ENCODE data around the gene CCDC27.
"Not testable (repeated sequence)": the region's sequence is repeated elsewhere in the genome, so short reads cannot be mapped to it uniquely, and the experiment has no call there.

Gene CCDC27

DNA sequence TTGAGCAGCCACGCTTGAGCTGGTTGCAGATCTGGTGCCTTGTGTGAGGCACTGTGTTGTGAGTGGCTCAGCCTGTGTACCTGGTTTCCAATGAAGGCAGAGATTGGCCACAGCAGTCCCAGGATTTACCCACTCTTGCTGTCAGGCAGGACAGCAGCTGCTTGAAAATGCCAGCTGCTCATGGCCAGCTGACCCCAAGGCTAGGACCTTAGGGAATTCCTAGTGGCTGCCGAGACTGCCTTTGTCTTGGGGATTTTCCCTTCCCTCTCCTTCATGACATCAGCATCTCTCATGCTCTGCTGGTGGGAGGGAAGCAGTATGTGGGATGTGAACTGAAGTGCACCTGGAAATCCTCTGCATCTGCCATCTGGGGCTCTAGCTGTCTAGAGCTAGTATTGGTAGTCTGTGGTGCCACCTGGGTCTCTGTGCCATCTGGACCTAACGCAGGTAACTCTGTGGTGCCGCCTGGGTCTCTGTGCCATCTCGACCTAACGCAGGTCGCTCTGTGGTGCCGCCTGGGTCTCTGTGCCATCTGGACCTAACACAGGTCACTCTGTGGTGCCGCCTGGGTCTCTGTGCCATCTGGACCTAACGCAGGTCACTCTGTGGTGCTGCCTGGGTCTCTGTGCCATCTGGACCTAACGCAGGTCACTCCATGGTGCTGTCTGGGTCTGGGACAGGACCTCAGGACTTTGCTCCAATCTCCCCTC lies 47.9 kb downstream of the CCDC27 start:
- no peak for DNase-seq

- DNase-seq: not testable (repeated sequence)
Observed at GRCh38 chr1:3800795-3801194, 48.5 kb downstream of the CCDC27 start.

DNA sequence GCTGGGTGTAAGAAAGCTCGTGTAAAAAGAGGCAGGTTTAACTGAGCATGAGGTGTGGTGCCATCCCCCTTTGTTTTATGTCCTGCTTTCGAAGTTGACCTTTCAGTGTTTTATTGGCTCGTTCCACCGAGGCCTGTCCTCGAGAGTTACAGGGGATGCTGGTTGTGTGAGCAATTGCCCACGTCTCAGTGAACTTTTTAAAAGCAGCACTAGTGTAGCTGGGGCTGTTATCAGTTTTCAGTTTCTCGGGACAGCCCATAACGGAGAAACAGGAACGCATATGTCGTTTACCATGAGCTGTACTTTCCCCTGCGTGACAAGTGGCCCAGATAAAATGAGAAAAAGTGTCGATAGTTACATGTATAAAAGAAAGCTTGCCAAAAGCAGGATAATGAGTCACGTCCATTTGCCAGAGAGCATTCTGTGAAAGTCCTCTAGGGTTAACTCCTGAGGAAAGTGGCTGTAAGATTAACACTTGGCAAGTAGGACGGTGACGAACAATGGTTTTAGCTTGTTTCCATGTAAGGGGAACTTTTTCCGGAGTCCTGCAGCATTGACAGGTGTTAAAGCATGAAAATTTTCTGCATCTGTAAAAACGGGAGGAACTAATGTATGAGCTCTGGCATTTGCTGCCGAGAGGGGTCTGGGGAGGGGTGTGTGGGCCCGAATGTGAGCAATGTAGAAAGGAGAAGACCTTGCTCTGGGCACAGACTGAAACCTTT lies 51.8 kb downstream of the CCDC27 start:
- no peak for DNase-seq

- not testable (repeated sequence) for DNase-seq
Observed at GRCh38 chr1:3804627-3804944, 52.3 kb downstream of the CCDC27 start.

DNA sequence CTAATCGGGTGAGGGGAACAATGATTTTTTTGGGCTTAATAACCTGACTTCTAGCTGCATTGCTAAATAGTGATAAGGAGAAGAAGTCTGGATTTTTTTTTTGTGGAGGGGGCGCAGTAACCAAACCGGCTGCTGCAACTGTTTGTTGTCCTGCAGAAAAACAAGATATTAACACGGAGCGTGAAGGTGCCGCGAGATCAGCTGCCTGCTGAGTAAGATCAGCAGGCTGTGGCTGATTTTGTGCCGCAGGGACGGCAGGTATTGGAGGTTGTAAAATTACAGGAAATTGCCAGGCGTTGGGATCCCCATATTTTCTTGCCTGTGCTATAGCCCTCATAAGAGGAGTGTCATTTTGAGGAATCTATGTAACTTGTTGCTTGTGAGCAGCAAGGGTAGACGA lies 52.8 kb downstream of the CCDC27 start:
- DNase-seq: no peak

- DNase-seq: no peak
Observed at GRCh38 chr1:3807769-3808168, 55.5 kb downstream of the CCDC27 start.

GRCh38 chr1:3809680-3810079 lies 57.4 kb downstream of the CCDC27 start:
- no peak for DNase-seq

DNA sequence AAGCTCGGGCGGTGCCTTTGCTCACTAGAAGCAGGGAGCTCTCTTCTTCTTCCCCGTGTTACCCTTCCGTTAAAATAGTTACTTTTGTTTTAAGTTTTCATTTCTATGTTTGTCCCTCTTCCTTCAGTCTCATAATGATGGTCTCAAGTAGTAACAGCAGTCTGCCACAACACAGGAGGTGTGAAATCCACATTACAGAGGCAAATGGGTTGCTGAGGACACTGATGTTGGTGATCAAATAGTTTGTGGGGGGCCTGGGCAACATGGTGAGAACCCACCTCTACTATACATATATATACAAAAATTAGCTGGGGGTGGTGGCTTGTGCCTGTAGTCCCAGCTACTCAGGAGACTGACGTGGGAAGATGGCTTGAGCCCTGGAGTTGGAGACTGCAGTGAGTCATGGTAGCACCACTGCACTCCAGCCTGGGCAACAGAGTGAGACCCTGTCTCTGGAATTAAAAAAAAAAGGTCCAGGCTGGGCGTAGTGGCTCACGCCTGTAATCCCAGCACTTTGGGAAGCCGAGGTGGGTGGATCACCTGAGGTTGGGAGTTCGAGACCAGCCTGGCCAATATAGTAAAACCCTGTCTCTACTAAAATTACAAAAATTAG lies 58.0 kb downstream of the CCDC27 start:
- not testable (repeated sequence) for DNase-seq

- no peak for DNase-seq
Observed at GRCh38 chr1:3811595-3811911, 59.3 kb downstream of the CCDC27 start.

DNA sequence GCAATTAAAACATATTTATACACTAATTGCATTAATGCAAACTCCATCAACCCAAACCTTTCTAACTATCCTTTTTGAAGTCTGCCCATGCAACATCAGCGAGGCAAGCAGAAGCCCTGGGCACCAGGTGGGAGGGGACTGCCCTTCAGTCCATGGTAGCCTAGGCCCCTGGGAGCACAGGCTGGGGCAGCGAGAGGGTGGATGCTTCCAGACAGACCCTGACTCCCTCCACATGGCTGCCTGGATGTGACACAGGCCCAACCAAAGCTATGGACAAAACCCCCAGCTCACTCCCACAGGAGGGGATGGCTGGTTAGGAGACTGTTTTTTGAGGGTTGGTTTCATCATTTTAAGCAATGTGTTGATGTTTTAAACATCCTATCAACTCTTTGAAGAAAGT lies 61.8 kb downstream of the CCDC27 start:
- no peak for DNase-seq

GRCh38 chr1:3814771-3815561 lies 62.7 kb downstream of the CCDC27 start:
- DNase-seq: no peak

- no peak for DNase-seq
Observed at GRCh38 chr1:3816331-3817137, 64.3 kb downstream of the CCDC27 start.

- DNase-seq: no peak
Observed at GRCh38 chr1:3817138-3817740, 65.0 kb downstream of the CCDC27 start.

DNA sequence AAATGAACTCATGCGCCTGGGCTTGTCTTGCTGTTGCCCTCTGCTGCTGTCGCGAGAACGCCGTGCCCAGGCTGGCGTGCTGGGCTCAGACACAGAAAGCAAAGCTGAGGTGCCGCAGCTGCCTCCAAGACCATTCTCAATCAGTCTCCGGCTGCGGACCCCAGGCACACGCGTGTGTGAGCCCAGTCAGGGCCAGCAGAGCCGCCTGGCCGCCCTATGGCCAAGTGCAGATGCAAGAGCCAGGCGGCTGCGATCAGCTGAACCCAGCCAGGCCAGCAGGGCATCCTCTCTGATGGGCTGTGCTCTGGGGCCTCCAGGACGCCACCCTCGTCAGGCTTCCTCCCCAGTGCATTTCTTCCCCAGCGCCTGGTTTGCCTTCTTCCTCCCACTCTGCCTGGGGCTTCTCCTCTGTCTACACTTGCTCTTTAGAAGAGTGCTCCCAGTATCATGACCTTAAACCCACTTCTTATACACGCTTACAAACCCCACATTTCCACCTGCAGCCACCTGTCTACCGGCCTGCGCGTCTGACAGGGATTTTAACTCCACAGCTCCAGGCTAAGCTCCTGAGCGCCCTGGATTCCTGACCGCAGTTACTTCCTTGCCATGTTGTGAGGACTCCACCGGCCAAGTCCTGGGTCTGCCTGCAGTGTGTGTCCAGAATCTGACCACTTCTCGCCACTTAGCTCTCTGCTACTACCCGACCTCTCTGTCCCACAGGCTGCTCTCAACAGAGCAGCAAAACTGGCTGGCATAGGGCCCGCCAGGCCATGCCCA lies 65.8 kb downstream of the CCDC27 start:
- DNase-seq: no peak

GRCh38 chr1:3819771-3820200 lies 67.5 kb downstream of the CCDC27 start:
- DNase-seq: no peak

- no peak for DNase-seq
Observed at GRCh38 chr1:3820316-3820715, 68.1 kb downstream of the CCDC27 start.

- no peak for DNase-seq
Observed at GRCh38 chr1:3821004-3821403, 68.8 kb downstream of the CCDC27 start.

Measured in activated CD4-positive, alpha-beta T cell treated with anti-CD3 and anti-CD28 coated beads, Interleukin-2, Interleukin-6, amounts not matched to agents 100 ng/mL and 50 ng/mL, durations not matched to agents 16 hours and 8 hours (primary cell).